ENCODE results near the gene PHF19.

Gene PHF19

GRCh38 chr9:120876842-120877240 lies at the start of gene PHF19:
PHF19 (minus strand) TSS chr9:120877188; CDS start chr9:120874741, 2,447 bp downstream.
- DNase-seq = peak in 6 of 14 donors; percentile 38 to 59 (median 57)

DNA sequence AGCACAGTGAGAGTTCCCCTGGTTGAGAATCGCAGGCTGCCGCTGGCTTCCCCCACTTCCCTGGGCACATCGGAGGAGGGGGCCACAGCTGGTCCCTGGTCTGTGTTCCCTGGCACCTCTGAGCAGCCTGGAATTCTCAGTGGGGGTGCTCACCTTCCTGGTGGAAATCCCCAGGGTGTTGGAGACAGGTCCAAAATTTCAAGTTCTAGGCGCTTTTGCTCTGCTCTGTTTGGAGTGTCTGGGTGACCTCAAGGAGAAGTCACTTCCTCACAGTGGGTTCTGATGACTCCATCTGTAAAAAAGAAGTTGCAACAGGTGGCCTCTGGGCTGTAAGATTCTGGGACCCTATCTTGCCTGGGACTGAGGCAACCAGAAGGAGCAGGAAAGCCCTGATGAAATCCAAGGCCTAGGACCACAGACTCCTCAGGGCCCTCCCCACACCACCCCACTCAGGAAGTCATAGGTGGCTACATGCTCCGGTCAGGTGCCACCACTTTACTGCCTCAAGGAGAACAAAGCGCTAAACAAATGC lies 49.5 kb upstream of the PHF19 start, which contains the start of gene TRAF1:
Gene TRAF1 (minus strand): TSS at position 400 of the 532 bp plus-strand sequence. CDS start 721 bp downstream, outside the sequence.
- DNase-seq = no peak

DNA sequence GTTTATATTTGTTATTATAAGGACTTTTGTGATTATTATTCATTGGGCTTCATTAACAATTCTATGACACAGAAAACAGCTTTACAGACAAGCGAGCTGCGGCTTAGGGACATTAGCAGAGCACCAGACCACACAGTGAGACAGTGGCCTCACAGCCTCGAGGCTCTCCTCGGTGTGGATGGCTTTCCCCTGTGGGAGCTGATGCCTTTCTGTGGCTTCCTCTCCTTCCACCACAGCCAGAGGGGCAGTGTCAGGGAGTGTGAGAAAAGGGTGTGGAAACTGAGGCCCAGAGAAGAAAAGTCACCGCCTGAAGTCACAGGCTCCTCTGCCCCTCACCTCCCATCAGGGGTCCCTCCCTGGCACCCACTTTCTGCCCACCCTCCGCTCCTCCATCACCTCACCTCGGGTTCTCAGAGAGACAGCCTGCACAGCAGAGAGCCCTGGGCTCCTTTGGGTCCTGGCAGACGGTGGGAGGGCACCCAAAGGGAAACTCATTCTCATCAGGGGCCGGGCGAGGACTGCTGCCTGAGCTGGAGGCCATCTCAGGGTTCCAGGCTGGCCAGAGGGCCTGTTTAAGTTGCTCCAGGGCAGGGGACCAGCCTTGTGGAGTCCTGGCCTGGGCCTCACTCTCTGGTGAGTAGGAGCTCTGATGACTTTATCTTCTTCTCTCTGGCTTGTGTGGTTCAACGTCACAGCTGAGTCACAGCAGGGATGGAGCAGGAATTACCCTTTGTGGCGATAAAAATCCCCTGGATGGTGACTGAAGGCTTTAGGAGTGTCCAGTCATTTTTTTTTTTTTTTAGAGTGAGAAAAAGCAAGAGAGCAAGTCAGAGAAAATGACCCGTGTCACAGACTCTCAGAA lies 48.8 kb upstream of the PHF19 start:
- DNase-seq = no peak

DNA sequence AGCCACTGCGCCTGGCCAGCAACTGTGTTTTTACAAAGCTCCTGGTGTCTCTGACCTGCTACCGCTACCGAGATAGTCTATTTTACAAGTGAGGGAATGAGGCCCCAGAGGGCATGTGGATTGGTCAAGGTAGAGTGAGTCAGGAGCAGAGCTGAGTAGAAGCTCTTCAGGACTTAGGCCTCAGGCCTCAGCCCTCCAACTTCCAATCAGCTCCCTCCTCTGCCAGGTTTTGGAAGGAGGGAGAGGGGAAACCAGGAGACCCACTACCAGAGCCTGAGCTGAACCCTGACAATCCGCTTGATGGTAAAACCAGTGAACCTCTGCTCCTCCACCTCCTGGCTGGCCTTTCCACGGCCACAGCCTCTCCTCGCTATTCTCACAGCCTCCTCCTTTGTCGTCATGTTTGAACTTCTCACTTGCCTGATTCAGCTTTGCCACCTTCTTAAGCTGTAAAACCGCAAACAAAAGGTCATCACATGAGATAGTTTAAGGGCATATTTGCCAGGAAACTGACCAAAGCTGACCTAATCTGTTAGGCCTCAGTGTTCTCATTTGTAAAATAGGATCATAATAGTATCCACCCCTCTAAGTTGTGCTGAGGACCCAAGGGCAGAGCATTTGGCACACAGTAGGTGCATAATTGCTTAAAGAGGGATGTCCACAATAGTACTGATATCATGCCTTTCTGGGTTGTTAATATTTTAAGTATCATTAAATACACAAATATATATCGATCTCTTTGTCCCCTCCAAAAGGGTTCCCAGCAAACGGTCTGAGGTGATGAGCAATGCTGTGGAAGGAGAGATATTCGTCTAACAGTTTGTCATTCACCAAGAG lies 47.9 kb upstream of the PHF19 start:
- no peak for DNase-seq

DNA sequence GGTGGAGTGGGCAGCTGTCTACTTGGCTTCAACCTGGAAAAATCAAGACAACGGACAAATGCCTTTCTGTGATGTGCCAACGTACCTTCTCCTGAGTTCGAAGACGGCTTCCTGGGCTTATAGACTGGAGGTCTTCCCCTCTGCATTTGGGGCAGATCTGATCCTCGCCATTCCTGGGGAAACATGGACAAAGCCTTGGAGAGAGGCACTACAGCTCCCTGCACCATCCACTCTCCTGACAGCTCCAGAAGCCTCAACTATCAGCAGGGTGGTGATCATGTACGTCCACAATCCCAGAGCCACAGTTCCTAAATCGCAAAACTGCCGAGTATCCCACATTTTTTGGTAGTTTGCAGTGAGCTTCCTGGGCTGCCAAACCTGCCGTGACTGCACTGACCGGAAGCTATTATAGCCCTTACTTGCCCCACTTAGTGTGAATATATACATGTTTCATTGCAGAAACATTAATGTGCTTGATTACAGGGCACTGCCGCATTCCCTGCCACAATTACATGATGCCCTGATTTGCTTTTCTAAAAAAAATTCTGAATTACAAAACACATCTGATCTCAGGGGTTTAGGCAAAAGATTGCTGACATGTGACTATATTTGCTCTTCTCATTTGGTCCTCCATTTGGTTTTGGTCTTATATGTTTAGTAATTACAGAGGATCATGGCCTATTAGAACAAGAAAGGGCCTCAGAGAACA lies 46.8 kb upstream of the PHF19 start:
- DNase-seq = no peak

DNA sequence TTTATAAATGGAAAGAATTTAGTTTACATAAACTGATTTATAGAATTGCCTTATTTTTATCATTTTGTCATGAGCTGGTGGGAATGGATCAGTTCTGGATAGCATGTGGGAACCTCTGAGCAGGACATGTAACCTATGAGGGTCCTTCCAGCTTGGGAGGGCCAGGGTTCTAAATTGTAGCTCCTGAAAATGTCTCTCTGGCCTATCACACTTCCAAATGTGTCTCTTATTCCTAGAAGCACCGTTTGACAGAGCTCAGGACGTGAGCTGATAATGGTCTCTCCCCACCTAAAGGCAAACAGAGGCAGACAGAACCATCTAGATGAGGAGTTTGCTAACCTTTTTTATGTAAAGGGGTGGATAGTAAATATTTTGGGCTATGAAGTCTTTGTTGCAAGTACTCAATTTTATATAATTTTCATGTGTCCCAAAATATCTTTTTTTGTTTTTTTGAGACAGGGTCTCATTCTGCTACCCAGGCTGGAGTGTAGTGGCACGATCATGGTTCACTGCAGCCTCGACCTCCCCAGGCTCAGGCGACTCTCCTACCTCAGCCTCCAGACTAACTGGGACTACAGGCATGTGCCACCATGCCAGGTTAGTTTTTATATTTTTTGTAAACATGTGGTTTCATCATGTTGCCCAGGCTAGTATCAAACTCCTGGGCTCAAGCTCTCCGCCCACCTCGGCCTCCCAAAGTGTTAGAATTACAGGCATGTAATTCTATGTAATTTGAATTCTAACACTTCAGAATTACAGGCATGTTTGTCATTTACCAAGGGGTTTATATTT lies 45.6 kb upstream of the PHF19 start:
- no peak for DNase-seq

- no peak for DNase-seq
Measured at GRCh38 chr9:120921661-120922181, 44.7 kb upstream of the PHF19 start.

GRCh38 chr9:120920806-120921178 lies 43.8 kb upstream of the PHF19 start:
- no peak for DNase-seq

GRCh38 chr9:120919843-120920805 lies 43.1 kb upstream of the PHF19 start:
- no peak for DNase-seq

GRCh38 chr9:120918931-120919842 lies 42.2 kb upstream of the PHF19 start:
- DNase-seq = peak in 1 of 14 donors; percentile 41

DNA sequence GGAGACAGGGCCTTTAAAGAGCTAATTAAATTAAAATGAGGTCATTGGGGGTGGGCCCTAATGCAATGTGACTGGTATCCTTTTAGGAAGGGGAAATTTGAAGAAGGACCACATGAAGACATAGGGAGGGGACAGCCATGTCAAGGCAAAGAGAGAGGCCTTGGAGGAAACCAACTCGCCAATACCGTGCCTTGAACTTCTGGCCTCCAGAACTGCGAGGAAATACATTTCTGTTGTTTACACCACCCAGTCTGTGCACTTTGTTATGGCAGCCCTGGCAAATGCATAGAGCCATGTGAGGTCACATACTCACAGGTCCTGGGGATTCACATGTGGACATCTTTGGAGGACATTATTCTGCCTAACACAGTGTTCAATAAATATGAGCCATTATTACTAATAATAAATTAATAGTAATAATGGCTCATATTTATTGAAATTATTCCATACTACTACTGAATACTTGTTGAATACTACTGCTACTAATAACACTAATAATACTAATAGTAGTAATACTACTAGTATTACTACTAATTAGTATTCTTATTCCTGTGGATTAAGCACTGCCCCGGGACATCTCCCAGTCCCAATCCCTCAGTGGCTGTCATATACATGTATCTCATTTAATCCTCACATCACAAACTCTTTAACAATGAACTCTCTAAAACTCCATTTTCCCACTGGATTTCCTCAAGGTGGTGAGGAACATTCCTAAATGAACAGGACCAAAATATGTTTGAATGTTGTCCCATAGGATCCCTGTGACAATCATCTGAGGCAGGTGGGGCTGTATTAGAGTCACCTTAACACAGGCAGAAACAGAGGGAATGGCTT lies 41.2 kb upstream of the PHF19 start:
- no peak for DNase-seq

- no peak for DNase-seq
Measured at GRCh38 chr9:120916991-120917880, 40.2 kb upstream of the PHF19 start.

- DNase-seq = peak in 8 of 14 donors; percentile 12 to 73 (median 44)
Measured at GRCh38 chr9:120916588-120916987, 39.6 kb upstream of the PHF19 start.

DNA sequence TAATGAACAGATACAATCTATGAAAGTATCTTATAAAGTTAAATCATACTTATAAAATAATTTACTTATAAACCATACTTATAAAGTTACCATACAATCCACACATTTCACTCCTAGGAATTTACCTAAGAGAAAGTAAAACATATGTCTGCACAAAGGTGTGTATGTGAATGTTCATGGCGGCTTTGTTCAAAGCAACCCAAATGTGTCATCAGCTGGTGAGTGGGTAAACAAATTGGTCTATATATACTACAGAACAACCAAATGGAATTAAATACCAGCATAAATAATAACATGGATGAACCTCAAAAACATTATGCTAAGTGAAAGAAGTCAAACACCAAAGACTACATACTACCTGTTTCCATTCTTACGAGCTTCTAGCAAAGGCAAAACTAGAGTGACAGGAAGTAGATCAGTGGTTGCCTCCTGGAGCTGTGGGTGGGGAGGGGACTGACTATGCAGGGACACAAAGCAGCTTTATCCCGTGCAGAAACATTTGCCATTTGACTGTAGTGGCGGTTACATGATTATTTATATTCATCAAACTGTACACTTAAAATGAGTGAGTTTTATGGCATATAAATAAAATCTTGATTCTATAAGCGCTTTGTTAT lies 39.0 kb upstream of the PHF19 start:
- DNase-seq = peak in 1 of 14 donors; percentile 54

- DNase-seq = no peak
Measured at GRCh38 chr9:120914953-120915352, 38.0 kb upstream of the PHF19 start.

DNA sequence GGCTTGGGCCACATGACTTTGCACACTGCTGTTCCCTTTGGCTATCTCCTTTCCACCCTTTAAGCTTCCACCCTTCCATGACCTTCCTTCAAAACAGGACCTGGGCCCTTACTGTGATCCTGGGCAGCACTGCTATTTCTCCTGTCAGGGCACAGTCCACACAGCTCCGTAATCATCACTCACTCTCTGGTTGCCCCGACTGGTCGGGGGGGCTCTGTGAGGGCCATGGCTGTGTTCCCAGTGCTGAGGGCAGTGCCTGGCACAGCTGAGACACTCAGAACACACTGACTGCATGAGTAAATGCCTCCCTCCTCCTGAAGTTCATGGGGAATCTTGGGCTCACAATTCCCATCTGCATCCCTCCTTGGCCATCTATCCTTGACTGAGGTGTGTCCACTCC lies 37.4 kb upstream of the PHF19 start:
- peak in 11 of 14 donors; percentile 33 to 88 (median 69) for DNase-seq
